GM12801 (cell line): ENCODE data around the gene SLC25A10.

Experiments used
- CTCF ChIP-seq: IDR thresholded peaks from one replicate; pipeline ENCODE4 v1.5.1; 2011; ENCODE audit warnings: control low read depth; ENCODE audit not compliant: insufficient read length; ENCODE audit errors: extremely low read depth

SLC25A10 gene

GRCh38 chr17:81715872-81716673, 4.0 kb downstream of the SLC25A10 start:
- TF ChIP-seq CTCF: no peak

GRCh38 chr17:81716674-81716996, 4.6 kb downstream of the SLC25A10 start:
- no peak for TF ChIP-seq CTCF

GRCh38 chr17:81717049-81717765, 5.1 kb downstream of the SLC25A10 start:
- no peak for TF ChIP-seq CTCF

GRCh38 chr17:81717766-81718089, 5.6 kb downstream of the SLC25A10 start:
- TF ChIP-seq CTCF: no peak

- no peak for TF ChIP-seq CTCF
Observed at GRCh38 chr17:81719410-81720266, 7.6 kb downstream of the SLC25A10 start.

GRCh38 chr17:81720267-81721071, 8.4 kb downstream of the SLC25A10 start:
- TF ChIP-seq CTCF: no peak
